Upper lobe of right lung (tissue), 1 donor: ENCODE data around the gene SHROOM3. TPM values are rescaled to one million over a fixed set of nuclear protein-coding genes. Genes with fewer than 3 reads are reported as not detected.

Experiments
- ATAC-seq: fragments of 200-7000 bp; cut with Tn5 transposase; one replicate; pipeline ENCODE4 v1.9.1; 2020; ENCODE audit warnings: mild to moderate bottlenecking, moderate library complexity
- DNase-seq: peaks from one replicate; pipeline ENCODE4 v3.0.0-alpha.2; 2020
- H3K27ac ChIP-seq: fragments of 200-600 bp; one replicate; pipeline ENCODE4 v1.8.0; 2022
- H3K27me3 ChIP-seq: fragments of 200-600 bp; one replicate; pipeline ENCODE4 v1.8.0; 2022; ENCODE audit warnings: mild to moderate bottlenecking
- H3K36me3 ChIP-seq: fragments of 200-600 bp; one replicate; pipeline ENCODE4 v1.8.0; 2022
- H3K4me1 ChIP-seq: fragments of 200-600 bp; one replicate; pipeline ENCODE4 v1.8.0; 2022
- H3K4me3 ChIP-seq: fragments of 200-600 bp; one replicate; pipeline ENCODE4 v1.8.0; 2022; ENCODE audit warnings: mild to moderate bottlenecking
- H3K9me3 ChIP-seq: fragments of 200-600 bp; one replicate; pipeline ENCODE4 v1.8.0; 2022
- intact Hi-C: fragments of 100-400 bp; cut with DNase I; formaldehyde crosslinking; loops from one replicate; pipeline ENCODE4 v1.11.0; 2022
- total RNA-seq: library from RNA; stranded (reverse); fragmentation: NEBNext Ultra II Directional; extraction: Animal tissue kit (Norgen Biotek cat#: 25700); gene quantifications from one replicate; pipeline ENCODE4 v1.2.1, GENCODE V29; 2021
- TF ChIP-seq, protein P1 (sequence below): fragments of 200-600 bp; IDR thresholded peaks from one replicate; pipeline ENCODE4 v1.8.0; 2022; ENCODE audit warnings: antibody characterized with exemption
- donor health status: DM: no; HTN: yes; CAD: no; lungs with severe emphysema.

The SHROOM3 gene
- total RNA-seq, 1 donor from 2014 or later: 73.3 TPM

DNA sequence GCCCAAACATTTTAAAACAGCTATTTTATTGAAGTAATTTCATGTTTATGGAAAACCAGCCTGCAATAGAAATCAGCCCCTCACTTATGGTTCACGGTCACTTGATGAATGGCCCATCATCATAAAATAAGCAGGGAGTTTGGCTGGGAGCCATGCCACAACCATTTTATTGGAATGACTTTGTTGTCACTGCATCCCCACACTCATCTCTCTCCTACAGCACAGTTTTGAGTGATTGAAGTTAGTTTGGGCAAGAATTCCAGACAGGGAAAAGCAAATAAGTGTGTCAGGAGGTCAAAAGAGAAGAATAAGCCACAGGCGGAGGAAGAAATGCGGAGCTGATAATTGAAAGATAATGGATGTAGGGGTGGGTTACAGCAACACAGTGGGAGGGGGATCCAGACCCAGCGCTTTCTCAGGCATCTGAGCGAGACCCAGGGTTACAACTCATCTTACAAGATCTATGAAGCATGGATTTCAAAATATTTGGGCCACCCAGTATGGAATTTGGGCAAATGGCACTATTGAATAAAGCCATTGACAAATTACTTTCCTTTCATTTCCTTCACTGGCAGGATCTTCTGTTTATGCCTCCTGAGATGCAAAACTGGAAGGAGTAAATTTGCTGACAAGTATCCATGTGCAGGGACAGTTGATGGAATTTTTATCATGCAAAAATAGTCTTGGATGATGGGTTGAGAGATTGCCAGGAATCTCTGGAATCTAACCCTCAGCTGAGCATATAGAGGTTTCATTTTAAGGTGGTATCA, 100.8 kb downstream of the SHROOM3 start:
- Histone ChIP-seq H3K36me3 (no peaks in the 10 kb centered on the region), H3K27me3 (no peaks in the 10 kb centered on the region), H3K9me3 (no peaks in the 10 kb centered on the region), H3K4me3 (no peak overlapping the region), H3K27ac (no peak overlapping the region), H3K4me1 (no peaks in the 10 kb centered on the region)
- ATAC-seq (no peak), DNase-seq (no peak)
- intact Hi-C loops: no loop called here
- TF ChIP-seq, protein P1, sequence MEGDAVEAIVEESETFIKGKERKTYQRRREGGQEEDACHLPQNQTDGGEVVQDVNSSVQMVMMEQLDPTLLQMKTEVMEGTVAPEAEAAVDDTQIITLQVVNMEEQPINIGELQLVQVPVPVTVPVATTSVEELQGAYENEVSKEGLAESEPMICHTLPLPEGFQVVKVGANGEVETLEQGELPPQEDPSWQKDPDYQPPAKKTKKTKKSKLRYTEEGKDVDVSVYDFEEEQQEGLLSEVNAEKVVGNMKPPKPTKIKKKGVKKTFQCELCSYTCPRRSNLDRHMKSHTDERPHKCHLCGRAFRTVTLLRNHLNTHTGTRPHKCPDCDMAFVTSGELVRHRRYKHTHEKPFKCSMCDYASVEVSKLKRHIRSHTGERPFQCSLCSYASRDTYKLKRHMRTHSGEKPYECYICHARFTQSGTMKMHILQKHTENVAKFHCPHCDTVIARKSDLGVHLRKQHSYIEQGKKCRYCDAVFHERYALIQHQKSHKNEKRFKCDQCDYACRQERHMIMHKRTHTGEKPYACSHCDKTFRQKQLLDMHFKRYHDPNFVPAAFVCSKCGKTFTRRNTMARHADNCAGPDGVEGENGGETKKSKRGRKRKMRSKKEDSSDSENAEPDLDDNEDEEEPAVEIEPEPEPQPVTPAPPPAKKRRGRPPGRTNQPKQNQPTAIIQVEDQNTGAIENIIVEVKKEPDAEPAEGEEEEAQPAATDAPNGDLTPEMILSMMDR: no peak

DNA sequence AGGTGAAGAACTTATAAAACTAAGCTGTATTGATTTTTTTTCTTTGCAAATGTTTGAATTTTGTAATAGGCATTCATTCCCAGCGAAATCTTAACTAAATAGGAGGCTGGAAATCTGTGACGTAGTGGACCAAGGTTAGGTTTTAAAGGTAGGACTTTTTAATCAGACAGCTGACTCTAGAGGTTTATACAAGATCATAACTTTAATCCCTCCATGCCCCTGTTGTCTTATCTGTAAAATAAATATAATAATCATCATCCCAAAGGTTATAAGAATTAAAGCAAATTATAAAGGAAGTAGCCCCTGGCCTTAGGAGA, 101.3 kb downstream of the SHROOM3 start:
- H3K4me3 ChIP-seq: no peak overlapping the region
- intact Hi-C loops: no loop called here
- no peaks in the 10 kb centered on the region for H3K4me1 ChIP-seq
- ATAC-seq: no peak
- DNase-seq: no peak
- no peaks in the 10 kb centered on the region for H3K27me3 ChIP-seq
- no peak overlapping the region for H3K27ac ChIP-seq
- no peaks in the 10 kb centered on the region for H3K9me3 ChIP-seq
- TF ChIP-seq, protein P1: no peak
- H3K36me3 ChIP-seq: no peaks in the 10 kb centered on the region

DNA sequence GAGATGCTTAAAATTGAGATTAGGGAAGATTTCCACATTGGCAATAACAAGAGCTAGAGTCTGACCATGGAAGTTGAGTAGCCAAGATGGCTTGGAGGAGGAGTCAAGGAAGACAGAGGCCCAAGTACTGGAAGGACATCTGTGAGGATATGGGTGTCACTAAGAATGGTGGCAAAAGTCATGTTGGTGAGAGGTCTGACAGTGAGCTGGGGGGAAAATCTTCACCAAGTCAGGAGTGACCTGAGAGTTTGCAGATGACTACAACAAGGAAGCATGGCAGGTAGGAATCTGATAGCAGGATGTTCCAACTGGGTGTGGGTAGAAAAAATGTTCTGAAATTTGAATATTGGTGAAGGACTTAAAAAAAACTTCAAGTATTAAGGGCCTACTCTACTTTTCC, 103.3 kb downstream of the SHROOM3 start:
- no peak for ATAC-seq
- intact Hi-C loops: no loop called here

DNA sequence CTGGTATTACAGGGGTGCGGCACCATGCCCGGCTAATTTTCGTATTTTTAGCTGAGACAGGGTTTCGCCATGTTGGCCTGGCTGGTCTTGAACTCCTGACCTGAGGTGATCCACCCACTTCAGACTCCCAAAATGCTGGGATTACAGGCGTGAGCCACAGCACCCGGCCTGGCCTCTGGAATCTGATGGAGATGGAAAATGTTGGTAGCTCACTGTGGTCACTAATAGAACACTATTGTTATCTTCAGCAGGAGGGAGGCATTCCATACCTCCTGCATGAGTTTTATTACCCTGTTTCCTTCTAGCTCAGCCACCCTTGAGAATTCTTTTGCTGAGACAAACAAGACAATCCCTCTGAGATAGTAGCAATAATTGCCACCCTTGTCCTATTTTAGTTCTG, 105.0 kb downstream of the SHROOM3 start:
- ATAC-seq: no peak
- Histone ChIP-seq H3K27me3 (no peaks in the 10 kb centered on the region), H3K9me3 (no peaks in the 10 kb centered on the region), H3K4me3 (no peak overlapping the region), H3K27ac (no peak overlapping the region), H3K4me1 (no peaks in the 10 kb centered on the region), H3K36me3 (no peaks in the 10 kb centered on the region)
- TF ChIP-seq, protein P1: no peak
- intact Hi-C loops: no loop called here
- no peak for DNase-seq

More for the DNA sequence above, 103.3 kb downstream of the SHROOM3 start:
- H3K27ac ChIP-seq: no peak overlapping the region
- no peaks in the 10 kb centered on the region for H3K4me1 ChIP-seq
- H3K4me3 ChIP-seq: no peak overlapping the region
- no peaks in the 10 kb centered on the region for H3K9me3 ChIP-seq
- TF ChIP-seq, protein P1: no peak
- H3K27me3 ChIP-seq: no peaks in the 10 kb centered on the region
- H3K36me3 ChIP-seq: no peaks in the 10 kb centered on the region
- DNase-seq: no peak

DNA sequence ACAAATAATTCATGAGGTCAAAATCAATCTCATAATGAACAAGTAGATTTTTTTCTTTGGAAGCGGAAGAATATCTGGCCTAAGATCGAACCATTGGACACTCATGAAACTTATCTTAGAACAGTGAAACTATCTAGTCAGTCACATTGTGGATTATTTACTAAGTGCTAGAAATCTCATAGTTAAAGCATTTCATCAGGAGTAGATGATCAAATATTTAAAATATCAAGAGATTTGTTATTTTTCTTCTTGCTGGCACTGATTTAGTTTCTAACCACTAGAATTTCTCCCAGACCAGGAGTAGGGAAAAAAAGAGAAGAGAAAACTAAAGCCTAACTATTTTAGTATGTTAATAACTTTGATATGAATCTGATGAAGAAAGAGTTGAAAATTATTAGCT, 105.5 kb downstream of the SHROOM3 start:
- Histone ChIP-seq H3K4me3 (no peak overlapping the region), H3K36me3 (no peaks in the 10 kb centered on the region), H3K9me3 (no peaks in the 10 kb centered on the region), H3K27ac (no peak overlapping the region), H3K4me1 (no peaks in the 10 kb centered on the region), H3K27me3 (no peaks in the 10 kb centered on the region)
- TF ChIP-seq, protein P1: no peak
- ATAC-seq (no peak), DNase-seq (no peak)
- intact Hi-C loops: no loop called here

DNA sequence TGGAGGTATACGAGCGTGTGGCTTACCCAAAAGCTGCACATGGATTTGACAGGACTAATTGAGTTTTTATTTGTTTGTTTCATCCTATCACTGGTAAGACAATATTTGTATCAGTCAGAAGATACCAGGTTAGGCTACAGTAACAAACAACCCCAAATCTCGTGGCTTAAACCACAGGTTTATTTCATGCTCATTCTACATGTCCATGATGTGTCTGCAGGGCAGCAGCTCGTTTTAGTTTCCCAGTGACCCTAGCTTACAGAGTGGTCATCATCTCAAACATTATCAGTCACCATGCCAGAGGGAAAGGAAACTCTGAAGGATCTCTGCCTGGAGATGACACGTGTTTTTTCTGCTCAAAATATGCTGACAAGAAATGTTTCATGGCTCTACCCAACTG, 108.3 kb downstream of the SHROOM3 start:
- DNase-seq (no peak), ATAC-seq (no peak)
- intact Hi-C loops: no loop called here
- TF ChIP-seq, protein P1: no peak
- H3K27ac ChIP-seq: no peak overlapping the region
- H3K27me3 ChIP-seq: no peaks in the 10 kb centered on the region
- no peaks in the 10 kb centered on the region for H3K36me3 ChIP-seq
- no peaks in the 10 kb centered on the region for H3K9me3 ChIP-seq
- H3K4me1 ChIP-seq: no peaks in the 10 kb centered on the region
- H3K4me3 ChIP-seq: no peak overlapping the region
